Measurements from ENCODE around the gene C20orf204. TPM values are rescaled to one million over a fixed set of nuclear protein-coding genes. Genes with fewer than 3 reads are reported as not detected.

C20orf204 gene
- total RNA-seq, 1 donor from 2014 or later = 3.8 TPM

- Mint-ChIP-seq H3K9me3 (no peaks in the 10 kb centered on the region), H3K27me3 (ENCODE audit: low read depth) (no peaks in the 10 kb centered on the region), H3K4me1 (ENCODE audit: low read depth) (peaks cover 43% of the 10 kb centered on the region), H3K27ac (peak overlapping the region; percentile 35), H3K4me3 (ENCODE audit: low read depth) (no peak overlapping the region), H3K36me3 (ENCODE audit: low read depth) (peaks cover 11% of the 10 kb centered on the region)
- DNase-seq (ENCODE audit: low spot score) = no peak
- intact Hi-C loops (cut with micrococcal nuclease) = loop anchor here (10.0 kb wide), 1 partner anchor 434 kb away; no protein-coding TSS in a partner anchor
Observed at GRCh38 chr20:64068386-64069208, 32.6 kb downstream of the C20orf204 start.

- Mint-ChIP-seq H3K36me3 (ENCODE audit: low read depth) (peaks cover 13% of the 10 kb centered on the region), H3K9me3 (no peaks in the 10 kb centered on the region), H3K27me3 (ENCODE audit: low read depth) (no peaks in the 10 kb centered on the region), H3K4me3 (ENCODE audit: low read depth) (no peak overlapping the region), H3K4me1 (ENCODE audit: low read depth) (peaks cover 37% of the 10 kb centered on the region), H3K27ac (no peak overlapping the region)
- intact Hi-C loops (cut with micrococcal nuclease) = loop anchor here (10.0 kb wide), 1 partner anchor 434 kb away; no protein-coding TSS in a partner anchor
- DNase-seq (ENCODE audit: low spot score) = no peak
Observed at GRCh38 chr20:64069209-64069613, 33.2 kb downstream of the C20orf204 start.

- H3K27me3 Mint-ChIP-seq (ENCODE audit: low read depth) = no peaks in the 10 kb centered on the region
- no peak for DNase-seq (ENCODE audit: low spot score)
- H3K4me1 Mint-ChIP-seq (ENCODE audit: low read depth) = peaks cover 32% of the 10 kb centered on the region
- H3K9me3 Mint-ChIP-seq = no peaks in the 10 kb centered on the region
- no peak overlapping the region for H3K4me3 Mint-ChIP-seq (ENCODE audit: low read depth)
- no peak overlapping the region for H3K27ac Mint-ChIP-seq
- intact Hi-C loops (cut with micrococcal nuclease) = loop anchor here (10.0 kb wide), 1 partner anchor 435 kb away; no protein-coding TSS in a partner anchor
- peaks cover 18% of the 10 kb centered on the region for H3K36me3 Mint-ChIP-seq (ENCODE audit: low read depth)
Observed at GRCh38 chr20:64069614-64070243, 33.7 kb downstream of the C20orf204 start.

- H3K4me1 Mint-ChIP-seq (ENCODE audit: low read depth) = peaks cover 27% of the 10 kb centered on the region
- no peak overlapping the region for H3K4me3 Mint-ChIP-seq (ENCODE audit: low read depth)
- no peaks in the 10 kb centered on the region for H3K9me3 Mint-ChIP-seq
Observed at GRCh38 chr20:64070244-64070993, 34.4 kb downstream of the C20orf204 start.

GRCh38 chr20:64071341-64072332 lies 35.7 kb downstream of the C20orf204 start:
- Mint-ChIP-seq H3K9me3 (no peaks in the 10 kb centered on the region), H3K4me1 (ENCODE audit: low read depth) (peaks cover 14% of the 10 kb centered on the region), H3K36me3 (ENCODE audit: low read depth) (peaks cover 24% of the 10 kb centered on the region), H3K4me3 (ENCODE audit: low read depth) (no peak overlapping the region), H3K27me3 (ENCODE audit: low read depth) (no peaks in the 10 kb centered on the region), H3K27ac (no peak overlapping the region)
- DNase-seq (ENCODE audit: low spot score) = no peak
- intact Hi-C loops (cut with micrococcal nuclease) = no loop called here

More at GRCh38 chr20:64070244-64070993, 34.4 kb downstream of the C20orf204 start:
- intact Hi-C loops (cut with micrococcal nuclease) = no loop called here
- peaks cover 19% of the 10 kb centered on the region for H3K36me3 Mint-ChIP-seq (ENCODE audit: low read depth)
- no peaks in the 10 kb centered on the region for H3K27me3 Mint-ChIP-seq (ENCODE audit: low read depth)
- no peak for DNase-seq (ENCODE audit: low spot score)
- H3K27ac Mint-ChIP-seq = no peak overlapping the region

- H3K9me3 Mint-ChIP-seq = no peaks in the 10 kb centered on the region
Observed at GRCh38 chr20:64072498-64073063, 36.6 kb downstream of the C20orf204 start.

GRCh38 chr20:64073476-64074183 lies 37.6 kb downstream of the C20orf204 start:
- intact Hi-C loops (cut with micrococcal nuclease) = no loop called here
- H3K27ac Mint-ChIP-seq = no peak overlapping the region
- H3K4me1 Mint-ChIP-seq (ENCODE audit: low read depth) = peaks cover 8% of the 10 kb centered on the region
- no peaks in the 10 kb centered on the region for H3K27me3 Mint-ChIP-seq (ENCODE audit: low read depth)
- no peak for DNase-seq (ENCODE audit: low spot score)
- no peaks in the 10 kb centered on the region for H3K9me3 Mint-ChIP-seq
- H3K4me3 Mint-ChIP-seq (ENCODE audit: low read depth) = no peak overlapping the region
- peaks cover 27% of the 10 kb centered on the region for H3K36me3 Mint-ChIP-seq (ENCODE audit: low read depth)

More at GRCh38 chr20:64072498-64073063, 36.6 kb downstream of the C20orf204 start:
- DNase-seq (ENCODE audit: low spot score) = no peak
- peaks cover 6% of the 10 kb centered on the region for H3K4me1 Mint-ChIP-seq (ENCODE audit: low read depth)
- peaks cover 24% of the 10 kb centered on the region for H3K36me3 Mint-ChIP-seq (ENCODE audit: low read depth)
- H3K27ac Mint-ChIP-seq = no peak overlapping the region
- intact Hi-C loops (cut with micrococcal nuclease) = no loop called here
- H3K4me3 Mint-ChIP-seq (ENCODE audit: low read depth) = no peak overlapping the region
- H3K27me3 Mint-ChIP-seq (ENCODE audit: low read depth) = no peaks in the 10 kb centered on the region

- no peak overlapping the region for H3K27ac Mint-ChIP-seq
- no peak overlapping the region for H3K4me3 Mint-ChIP-seq (ENCODE audit: low read depth)
- H3K9me3 Mint-ChIP-seq = no peaks in the 10 kb centered on the region
- peaks cover 30% of the 10 kb centered on the region for H3K36me3 Mint-ChIP-seq (ENCODE audit: low read depth)
- DNase-seq (ENCODE audit: low spot score) = no peak
- intact Hi-C loops (cut with micrococcal nuclease) = no loop called here
- H3K4me1 Mint-ChIP-seq (ENCODE audit: low read depth) = peaks cover 10% of the 10 kb centered on the region
- H3K27me3 Mint-ChIP-seq (ENCODE audit: low read depth) = no peaks in the 10 kb centered on the region
Observed at GRCh38 chr20:64074184-64074789, 38.3 kb downstream of the C20orf204 start.

GRCh38 chr20:64074963-64075362 lies 39.0 kb downstream of the C20orf204 start:
- intact Hi-C loops (cut with micrococcal nuclease) = loop anchor here (5.0 kb wide), 1 partner anchor 93 kb away; the partner anchor contains the start of gene PRPF6
- DNase-seq (ENCODE audit: low spot score) = no peak
- H3K36me3 Mint-ChIP-seq (ENCODE audit: low read depth) = peaks cover 30% of the 10 kb centered on the region
- peaks cover 10% of the 10 kb centered on the region for H3K4me1 Mint-ChIP-seq (ENCODE audit: low read depth)
- H3K27ac Mint-ChIP-seq = no peak overlapping the region
- H3K4me3 Mint-ChIP-seq (ENCODE audit: low read depth) = no peak overlapping the region
- no peaks in the 10 kb centered on the region for H3K9me3 Mint-ChIP-seq
- no peaks in the 10 kb centered on the region for H3K27me3 Mint-ChIP-seq (ENCODE audit: low read depth)

GRCh38 chr20:64075556-64075955 lies 39.6 kb downstream of the C20orf204 start:
- intact Hi-C loops (cut with micrococcal nuclease) = loop anchor here (5.0 kb wide), 1 partner anchor 93 kb away; the partner anchor contains the start of gene PRPF6

More at GRCh38 chr20:64075556-64075955, 39.6 kb downstream of the C20orf204 start:
- Mint-ChIP-seq H3K4me1 (ENCODE audit: low read depth) (peaks cover 13% of the 10 kb centered on the region), H3K27me3 (ENCODE audit: low read depth) (no peaks in the 10 kb centered on the region), H3K9me3 (no peaks in the 10 kb centered on the region), H3K36me3 (ENCODE audit: low read depth) (peaks cover 30% of the 10 kb centered on the region), H3K4me3 (ENCODE audit: low read depth) (no peak overlapping the region), H3K27ac (no peak overlapping the region)
- no peak for DNase-seq (ENCODE audit: low spot score)

All from activated T-helper 2 cell treated with anti-CD3 and anti-CD28 coated beads, Interferon-gamma antibody, Interleukin-2, Interleukin-4, amounts not matched to agents 10 μg/mL and 5 μg/mL and 100 μg/mL, durations not matched to agents 14 hours and 24 hours and 36 hours (primary cell).